Measurements from ENCODE around the gene REXO2. TPM values are rescaled to one million over a fixed set of nuclear protein-coding genes. Genes with fewer than 3 reads are reported as not detected.

The REXO2 gene
- total RNA-seq, 2 experiments from 2014 or later = 73.4 to 77.7 TPM

DNA sequence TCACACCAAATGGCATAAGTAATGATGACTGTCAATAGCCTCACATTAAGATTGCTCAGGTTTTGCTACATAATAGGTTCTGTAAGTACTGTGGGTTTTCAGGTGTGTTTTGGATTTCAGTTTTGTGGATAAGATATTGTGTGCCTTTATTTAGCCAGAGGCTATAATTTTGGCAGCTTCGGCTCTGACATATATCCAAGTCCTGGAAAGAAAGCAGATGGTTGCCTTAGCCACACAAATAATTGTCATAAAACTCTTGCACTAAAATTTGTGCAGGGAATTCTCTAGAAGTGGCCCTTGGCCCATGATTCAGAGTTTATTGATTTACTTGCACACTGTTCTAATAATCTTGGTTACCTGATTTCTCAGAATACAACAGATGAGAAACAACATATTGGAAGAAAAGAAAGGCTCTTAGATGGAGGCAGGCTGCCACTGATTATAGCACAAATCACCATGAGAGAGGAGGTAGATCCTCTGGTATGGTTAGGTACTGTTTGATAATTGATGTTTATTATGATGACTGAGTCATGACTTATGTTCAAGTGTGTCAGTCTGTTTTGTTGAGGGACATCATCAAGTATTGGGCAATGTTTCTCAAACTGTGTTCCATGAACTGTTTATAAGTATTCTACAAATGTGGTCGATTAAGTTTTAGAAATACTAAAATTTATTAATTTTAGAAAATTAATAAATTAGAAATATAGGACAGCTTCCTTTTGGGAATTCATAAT, 9.6 kb downstream of the REXO2 start:
- Mint-ChIP-seq H3K36me3 (ENCODE audit: low read depth) (peaks cover 59% of the 10 kb centered on the region), H3K9me3 (no peaks in the 10 kb centered on the region), H3K27me3 (no peaks in the 10 kb centered on the region), H3K27ac (no peak overlapping the region), H3K4me1 (peaks cover 5% of the 10 kb centered on the region), H3K4me3 (no peak overlapping the region)
- no peak for DNase-seq
- ChIA-PET CTCF (no interaction called here), POLR2A (interaction anchor here (0.8 kb wide), 1 partner anchor 10 kb away, joined by 4 read pairs; the partner anchor contains the start of gene REXO2)

GRCh38 chr11:114449845-114450244, 10.6 kb downstream of the REXO2 start:
- Mint-ChIP-seq H3K4me3 (no peak overlapping the region), H3K36me3 (ENCODE audit: low read depth) (peaks cover 51% of the 10 kb centered on the region), H3K27ac (no peak overlapping the region), H3K9me3 (no peaks in the 10 kb centered on the region), H3K27me3 (no peaks in the 10 kb centered on the region), H3K4me1 (peaks cover 5% of the 10 kb centered on the region)
- no peak for DNase-seq
- ChIA-PET CTCF (no interaction called here), POLR2A (interaction anchor here (0.8 kb wide), 1 partner anchor 11 kb away, joined by 4 read pairs; the partner anchor contains the start of gene REXO2)

GRCh38 chr11:114452399-114452798, 13.1 kb downstream of the REXO2 start:
- Mint-ChIP-seq H3K9me3 (no peaks in the 10 kb centered on the region), H3K27ac (no peak overlapping the region), H3K4me3 (no peak overlapping the region), H3K36me3 (ENCODE audit: low read depth) (peaks cover 34% of the 10 kb centered on the region), H3K27me3 (no peaks in the 10 kb centered on the region), H3K4me1 (peaks cover 1% of the 10 kb centered on the region)
- ChIA-PET POLR2A (no interaction called here), CTCF (no interaction called here)
- DNase-seq = no peak

GRCh38 chr11:114463999-114464398, 24.7 kb downstream of the REXO2 start:
- Mint-ChIP-seq H3K4me3 (no peak overlapping the region), H3K36me3 (ENCODE audit: low read depth) (peaks cover 2% of the 10 kb centered on the region), H3K27me3 (no peaks in the 10 kb centered on the region)

DNA sequence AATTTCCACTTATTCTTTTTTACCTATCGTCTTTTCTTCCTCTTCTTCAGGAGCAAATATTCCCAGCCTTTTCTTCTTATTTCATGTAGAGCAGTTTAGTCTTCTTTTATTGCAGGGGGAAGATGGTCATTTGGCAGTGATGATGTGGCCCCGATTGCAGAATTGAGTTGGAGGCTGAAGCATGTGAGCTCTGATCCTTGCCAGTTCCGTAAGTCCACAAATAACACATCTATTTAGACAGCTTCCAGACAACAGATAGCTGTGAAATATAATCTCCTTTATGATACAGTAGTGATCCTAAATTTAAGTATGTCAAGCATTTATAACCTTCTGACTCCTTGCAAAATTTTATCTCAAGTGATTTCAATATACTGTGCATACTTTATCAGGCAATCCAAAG, 27.5 kb downstream of the REXO2 start:
- Mint-ChIP-seq H3K27ac (no peak overlapping the region), H3K36me3 (ENCODE audit: low read depth) (peaks cover 2% of the 10 kb centered on the region), H3K4me3 (no peak overlapping the region), H3K27me3 (no peaks in the 10 kb centered on the region), H3K4me1 (no peaks in the 10 kb centered on the region), H3K9me3 (peaks cover 5% of the 10 kb centered on the region)
- no peak for DNase-seq
- CTCF ChIA-PET = no interaction called here
- POLR2A ChIA-PET = no interaction called here

More at GRCh38 chr11:114463999-114464398, 24.7 kb downstream of the REXO2 start:
- Mint-ChIP-seq H3K4me1 (no peaks in the 10 kb centered on the region), H3K27ac (no peak overlapping the region), H3K9me3 (peaks cover 5% of the 10 kb centered on the region)
- POLR2A ChIA-PET = no interaction called here
- CTCF ChIA-PET = no interaction called here
- no peak for DNase-seq

- H3K9me3 Mint-ChIP-seq = no peaks in the 10 kb centered on the region
- CTCF ChIA-PET = no interaction called here
Measured at GRCh38 chr11:114472661-114473060, 33.4 kb downstream of the REXO2 start.

DNA sequence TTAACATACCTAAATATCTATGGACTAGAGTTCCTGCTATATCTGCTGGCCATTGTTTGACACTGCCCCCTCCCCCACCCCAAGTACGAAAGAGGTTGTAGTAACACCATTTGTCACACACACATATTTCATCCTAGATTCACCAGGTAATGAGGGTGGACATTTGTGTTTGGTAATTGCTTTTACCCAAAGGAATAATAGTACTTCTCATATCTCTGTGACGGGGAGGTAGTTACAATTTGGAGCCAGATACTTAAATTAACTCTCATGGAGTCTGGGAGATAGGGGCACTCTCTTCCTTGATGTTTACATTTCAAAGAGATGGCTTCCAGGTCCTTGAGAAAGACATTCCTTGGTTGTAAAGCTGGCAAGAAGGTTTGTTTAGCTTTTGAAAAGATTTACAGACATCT, 38.7 kb downstream of the REXO2 start:
- Mint-ChIP-seq H3K27ac (no peak overlapping the region), H3K36me3 (ENCODE audit: low read depth) (no peaks in the 10 kb centered on the region), H3K9me3 (no peaks in the 10 kb centered on the region), H3K4me1 (no peaks in the 10 kb centered on the region), H3K4me3 (no peak overlapping the region), H3K27me3 (peaks cover 4% of the 10 kb centered on the region)
- ChIA-PET CTCF (no interaction called here), POLR2A (no interaction called here)
- DNase-seq = no peak

More at GRCh38 chr11:114472661-114473060, 33.4 kb downstream of the REXO2 start:
- H3K27ac Mint-ChIP-seq = no peak overlapping the region
- H3K4me1 Mint-ChIP-seq = no peaks in the 10 kb centered on the region
- no peaks in the 10 kb centered on the region for H3K36me3 Mint-ChIP-seq (ENCODE audit: low read depth)
- POLR2A ChIA-PET = no interaction called here
- no peak overlapping the region for H3K4me3 Mint-ChIP-seq
- DNase-seq = no peak
- H3K27me3 Mint-ChIP-seq = peaks cover 2% of the 10 kb centered on the region

DNA sequence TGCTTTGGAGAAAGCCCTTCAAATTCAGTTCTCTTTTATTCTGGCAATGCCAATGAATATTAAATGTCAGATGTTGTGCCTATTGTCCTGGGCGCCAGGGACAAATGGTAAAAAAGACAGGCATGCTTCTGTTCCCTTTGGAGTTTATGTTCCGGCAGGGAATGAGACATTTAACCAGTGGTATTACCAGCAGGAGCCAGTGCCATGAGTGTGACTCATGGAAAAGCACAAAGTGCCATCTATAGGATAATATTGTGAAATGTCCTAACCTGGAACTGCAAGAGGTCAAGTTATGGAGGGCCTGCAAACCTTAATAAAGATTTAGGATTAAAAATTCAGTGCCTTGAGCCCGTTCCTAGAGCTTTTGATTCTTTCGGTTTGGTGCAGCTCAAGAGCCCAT, 39.5 kb downstream of the REXO2 start:
- ChIA-PET POLR2A (no interaction called here), CTCF (no interaction called here)
- peaks cover 4% of the 10 kb centered on the region for H3K27me3 Mint-ChIP-seq
- no peak overlapping the region for H3K4me3 Mint-ChIP-seq
- no peak for DNase-seq
- no peaks in the 10 kb centered on the region for H3K36me3 Mint-ChIP-seq (ENCODE audit: low read depth)
- H3K9me3 Mint-ChIP-seq = no peaks in the 10 kb centered on the region
- H3K4me1 Mint-ChIP-seq = no peaks in the 10 kb centered on the region
- H3K27ac Mint-ChIP-seq = no peak overlapping the region

- POLR2A ChIA-PET = no interaction called here
- Mint-ChIP-seq H3K36me3 (ENCODE audit: low read depth) (no peaks in the 10 kb centered on the region), H3K27me3 (peaks cover 4% of the 10 kb centered on the region), H3K4me1 (no peaks in the 10 kb centered on the region), H3K9me3 (no peaks in the 10 kb centered on the region), H3K4me3 (no peak overlapping the region), H3K27ac (no peak overlapping the region)
- no peak for DNase-seq
- CTCF ChIA-PET = no interaction called here
Measured at GRCh38 chr11:114479331-114479730, 40.1 kb downstream of the REXO2 start.

- Mint-ChIP-seq H3K4me1 (no peaks in the 10 kb centered on the region), H3K36me3 (ENCODE audit: low read depth) (no peaks in the 10 kb centered on the region), H3K4me3 (no peak overlapping the region), H3K9me3 (no peaks in the 10 kb centered on the region), H3K27me3 (peaks cover 1% of the 10 kb centered on the region), H3K27ac (no peak overlapping the region)
- ChIA-PET POLR2A (no interaction called here), CTCF (no interaction called here)
- DNase-seq = no peak
Measured at GRCh38 chr11:114482114-114482513, 42.8 kb downstream of the REXO2 start.

GRCh38 chr11:114483929-114484328, 44.7 kb downstream of the REXO2 start:
- POLR2A ChIA-PET = no interaction called here
- DNase-seq = no peak
- no peaks in the 10 kb centered on the region for H3K4me1 Mint-ChIP-seq
- H3K9me3 Mint-ChIP-seq = no peaks in the 10 kb centered on the region
- CTCF ChIA-PET = no interaction called here
- H3K36me3 Mint-ChIP-seq (ENCODE audit: low read depth) = no peaks in the 10 kb centered on the region
- H3K27me3 Mint-ChIP-seq = peaks cover 1% of the 10 kb centered on the region
- no peak overlapping the region for H3K27ac Mint-ChIP-seq
- no peak overlapping the region for H3K4me3 Mint-ChIP-seq

- no peak overlapping the region for H3K4me3 Mint-ChIP-seq
- no peaks in the 10 kb centered on the region for H3K4me1 Mint-ChIP-seq
- CTCF ChIA-PET = no interaction called here
- no peak overlapping the region for H3K27ac Mint-ChIP-seq
- POLR2A ChIA-PET = no interaction called here
- H3K27me3 Mint-ChIP-seq = no peaks in the 10 kb centered on the region
- H3K9me3 Mint-ChIP-seq = peaks cover under 1% of the 10 kb centered on the region
- no peaks in the 10 kb centered on the region for H3K36me3 Mint-ChIP-seq (ENCODE audit: low read depth)
- no peak for DNase-seq
Measured at GRCh38 chr11:114496915-114497314, 57.6 kb downstream of the REXO2 start.

DNA sequence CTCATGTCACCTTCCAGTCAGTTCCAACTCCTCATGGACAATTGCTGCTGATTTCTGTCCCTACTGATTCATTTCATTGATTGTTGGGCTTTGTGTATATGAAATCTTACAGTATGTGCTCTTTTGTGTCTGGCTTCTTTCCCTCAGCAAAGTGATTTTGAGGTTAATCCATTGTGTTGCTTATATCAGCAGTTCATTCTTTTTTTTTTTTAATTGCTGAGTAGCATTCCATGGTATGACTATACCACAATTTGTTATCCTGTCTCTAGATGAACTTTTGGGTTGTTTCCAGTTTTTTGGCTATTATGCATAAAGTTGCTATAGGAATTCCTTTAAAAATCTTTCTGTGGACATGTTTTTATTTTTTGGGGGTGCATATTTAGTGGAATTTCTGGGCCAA, 60.5 kb downstream of the REXO2 start:
- no peak for DNase-seq
- no peak overlapping the region for H3K27ac Mint-ChIP-seq
- no peaks in the 10 kb centered on the region for H3K4me1 Mint-ChIP-seq
- H3K4me3 Mint-ChIP-seq = no peak overlapping the region
- ChIA-PET CTCF (no interaction called here), POLR2A (no interaction called here)
- no peaks in the 10 kb centered on the region for H3K36me3 Mint-ChIP-seq (ENCODE audit: low read depth)
- H3K9me3 Mint-ChIP-seq = no peaks in the 10 kb centered on the region
- H3K27me3 Mint-ChIP-seq = no peaks in the 10 kb centered on the region

Data from activated CD4-positive, alpha-beta T cell treated with anti-CD3 and anti-CD28 coated beads, Interleukin-2, amount 10 ng/mL, durations not matched to agents 7 days and 5 days (primary cell).